Iris pigment epithelial cell (primary cell): ENCODE measurements around the gene SPAG8.

Source experiments
- DNase-seq: peaks from one replicate; pipeline ENCODE4 v3.0.0-alpha.2; 2011; ENCODE audit warnings: low read depth

The SPAG8 gene

DNA sequence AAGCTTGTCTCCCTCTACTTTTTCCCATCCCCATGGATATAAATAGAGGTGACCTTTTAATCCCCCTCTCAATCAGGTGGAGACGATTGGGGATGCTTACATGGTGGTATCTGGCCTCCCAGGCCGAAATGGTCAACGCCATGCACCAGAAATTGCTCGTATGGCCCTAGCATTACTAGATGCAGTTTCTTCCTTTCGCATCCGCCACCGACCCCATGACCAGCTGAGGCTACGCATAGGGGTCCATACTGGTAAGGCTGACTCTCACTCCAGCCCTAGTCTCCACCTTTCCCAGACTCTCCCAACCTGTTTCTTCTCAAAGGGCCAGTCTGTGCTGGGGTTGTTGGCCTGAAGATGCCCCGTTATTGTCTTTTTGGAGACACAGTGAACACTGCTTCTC, 3.6 kb downstream of the SPAG8 start:
- no peak for DNase-seq

DNA sequence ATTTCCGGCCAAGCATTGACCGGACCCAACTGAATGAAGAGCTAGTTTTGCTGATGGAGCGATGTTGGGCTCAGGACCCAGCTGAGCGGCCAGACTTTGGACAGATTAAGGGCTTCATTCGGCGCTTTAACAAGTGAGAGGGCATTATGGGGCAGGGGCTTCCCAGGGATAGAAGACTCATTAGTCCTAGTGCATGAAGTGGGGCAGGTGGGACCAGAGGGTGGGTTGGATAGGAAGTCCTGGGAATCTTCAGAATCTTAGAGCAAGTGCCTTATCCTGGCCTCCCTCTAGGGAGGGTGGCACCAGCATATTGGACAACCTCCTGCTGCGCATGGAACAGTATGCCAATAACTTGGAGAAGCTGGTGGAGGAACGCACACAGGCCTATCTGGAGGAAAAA, 6.0 kb downstream of the SPAG8 start:
- no peak for DNase-seq

DNA sequence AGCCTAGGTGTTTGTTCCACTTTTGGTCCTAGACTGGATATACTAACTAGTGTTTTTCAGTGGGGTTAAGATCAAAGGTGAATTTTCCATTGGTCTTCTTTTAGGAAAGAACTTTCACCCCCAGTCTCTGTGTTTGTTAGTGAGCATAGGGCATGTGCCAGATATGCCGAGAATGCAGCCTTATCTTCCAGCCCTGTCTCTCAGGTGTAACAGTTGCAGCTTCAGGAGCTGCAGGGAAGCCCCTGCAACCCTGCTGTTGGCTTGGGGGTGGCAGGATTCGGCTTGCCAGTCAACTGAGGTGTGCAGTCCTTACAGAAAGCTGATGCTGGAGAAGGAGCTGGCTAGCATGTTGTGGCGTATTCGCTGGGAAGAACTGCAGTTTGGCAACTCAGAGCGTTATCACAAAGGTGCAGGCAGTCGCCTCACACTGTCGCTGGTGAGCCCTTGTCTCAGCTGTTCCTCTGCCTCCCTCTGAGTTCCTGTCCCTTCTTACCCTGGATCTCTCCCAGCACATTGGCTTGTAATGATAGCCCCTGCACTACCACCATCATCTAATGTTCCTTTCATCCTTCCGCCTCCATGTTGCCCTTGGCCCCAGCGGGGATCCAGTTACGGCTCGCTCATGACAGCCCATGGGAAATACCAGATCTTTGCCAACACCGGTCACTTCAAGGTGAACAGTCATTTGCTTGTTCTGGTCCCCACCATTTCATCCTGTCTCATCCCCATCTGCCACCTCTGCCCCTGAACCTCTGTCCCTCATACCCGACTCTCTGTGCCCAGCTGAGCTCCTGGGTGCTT, 10.5 kb downstream of the SPAG8 start:
- DNase-seq: no peak

DNA sequence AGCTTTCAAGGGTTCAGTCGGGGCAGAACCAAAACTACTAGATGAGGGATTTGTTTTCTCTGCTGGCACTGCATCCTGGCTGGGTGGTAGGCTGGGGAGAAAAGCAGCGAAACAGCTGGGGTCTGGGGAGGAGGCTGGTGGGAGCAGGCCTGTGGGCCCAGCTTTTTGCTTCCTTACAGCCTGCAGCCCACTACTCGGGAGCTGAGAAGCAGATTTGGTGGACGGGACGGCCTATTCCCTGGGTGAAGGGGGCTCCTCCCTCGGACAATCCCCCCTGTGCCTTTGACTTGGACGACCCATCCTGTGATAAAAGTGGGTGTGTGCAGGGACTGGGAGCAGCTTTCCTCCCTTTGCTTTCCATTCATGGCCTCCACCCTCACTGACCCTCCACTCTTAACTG, 11.5 kb downstream of the SPAG8 start:
- DNase-seq: no peak

DNA sequence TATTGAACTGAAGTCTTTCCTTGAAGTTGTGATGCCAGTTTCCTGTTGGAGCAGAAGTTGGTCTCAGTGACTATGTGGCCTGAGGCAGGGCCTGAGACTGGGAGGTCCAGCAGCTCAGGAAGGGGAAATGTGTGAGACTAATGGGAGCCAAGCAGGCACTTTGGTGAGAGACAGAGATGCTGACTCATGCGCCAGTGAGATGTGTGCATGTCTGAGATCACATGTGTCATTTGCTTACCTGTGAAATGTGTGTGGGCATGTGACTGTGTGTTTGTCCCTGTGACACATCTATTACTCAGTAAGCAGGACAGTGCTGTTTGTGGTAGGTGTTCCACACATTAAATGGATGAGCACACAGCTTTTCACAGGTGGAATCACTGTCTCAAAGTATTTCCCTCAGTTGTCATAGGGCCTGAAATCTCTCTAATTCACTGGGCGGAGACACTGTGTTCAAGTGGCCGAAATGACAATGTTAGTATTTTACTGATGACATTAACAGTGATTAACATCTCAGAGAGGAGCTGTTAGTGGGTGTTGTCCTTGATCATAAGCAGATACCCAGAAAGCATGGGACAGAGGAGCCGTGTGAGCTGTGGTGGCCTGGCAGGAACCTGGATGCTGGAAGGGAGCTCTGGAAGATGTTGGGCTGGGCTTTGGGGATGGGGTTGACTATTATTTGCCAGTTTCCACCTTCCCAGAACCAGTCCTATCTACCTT, 13.2 kb downstream of the SPAG8 start:
- peak; percentile 54 for DNase-seq

DNA sequence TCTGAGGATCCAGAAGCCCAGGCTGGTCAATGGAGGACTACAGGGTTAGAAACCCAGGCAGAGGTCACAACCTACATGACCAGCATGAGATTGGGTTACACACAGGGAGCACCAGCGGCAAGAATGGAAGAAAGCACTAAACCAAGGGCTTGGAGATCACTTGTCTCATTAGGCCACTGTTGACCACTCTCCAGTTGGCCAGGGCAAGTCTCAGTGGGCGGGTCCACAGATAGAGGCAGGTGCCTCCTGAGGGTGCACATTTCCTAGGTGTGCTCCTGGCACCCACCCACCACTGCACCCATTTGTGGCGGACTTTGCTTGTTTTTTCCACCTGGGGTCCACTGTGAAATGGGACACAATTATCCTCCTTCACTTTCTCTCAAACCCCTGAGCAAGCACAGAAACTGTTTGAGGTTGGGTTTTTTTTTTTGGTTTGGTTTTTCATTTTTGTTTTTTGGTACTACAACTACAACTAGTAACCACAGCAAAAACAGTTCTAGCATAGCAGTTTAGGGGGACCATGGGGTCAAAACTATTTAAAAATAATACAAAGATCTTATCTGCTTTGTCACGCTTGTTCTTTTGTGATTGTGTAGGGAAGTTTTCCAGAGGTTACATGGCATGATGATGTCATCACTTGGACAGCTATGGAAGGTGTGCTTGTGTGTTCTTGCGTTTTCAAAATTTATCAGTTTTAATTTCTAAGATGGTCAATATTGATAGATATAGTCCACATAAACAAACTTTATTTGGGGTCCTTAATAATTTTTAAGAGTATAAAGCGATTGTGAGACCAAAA, 14.6 kb downstream of the SPAG8 start:
- no peak for DNase-seq

DNA sequence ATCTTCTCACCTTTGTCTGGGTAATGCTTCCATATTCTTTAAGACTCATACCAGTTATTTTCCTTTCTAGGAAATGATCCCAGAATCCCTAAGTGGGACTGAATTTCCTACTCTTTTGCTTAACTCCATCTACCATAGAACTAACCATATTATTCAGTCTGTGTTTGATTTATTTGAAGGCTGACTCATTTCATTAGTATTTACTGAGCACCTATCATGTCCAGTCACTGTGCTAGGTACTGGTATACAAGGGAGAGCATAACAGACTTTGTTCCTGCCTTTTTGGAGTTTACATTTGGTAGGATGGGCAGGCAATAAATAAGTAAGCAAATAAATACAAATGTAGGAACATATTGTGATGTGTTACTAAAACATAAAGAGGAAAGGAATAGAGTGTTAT, 16.4 kb downstream of the SPAG8 start:
- DNase-seq: no peak

DNA sequence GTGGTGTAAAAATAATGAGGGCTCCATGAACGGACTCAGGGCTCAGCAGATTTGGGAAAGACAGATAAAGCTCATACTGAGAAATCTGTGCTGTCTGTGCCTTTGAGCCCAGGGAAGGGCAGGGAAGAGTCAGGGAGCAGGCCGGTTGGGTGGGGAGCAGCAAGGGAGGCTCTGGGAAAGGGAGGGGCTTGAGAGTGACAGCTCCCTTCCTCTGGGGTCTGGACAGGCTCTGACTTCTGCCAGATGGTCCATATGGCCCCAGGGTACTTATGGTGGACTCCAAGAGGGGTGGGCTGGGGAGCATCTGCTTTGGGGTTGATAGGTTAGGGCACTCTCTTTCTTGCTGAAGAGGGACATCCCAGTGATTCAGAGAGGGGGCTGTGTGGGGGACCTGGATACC, 18.6 kb downstream of the SPAG8 start:
- no peak for DNase-seq

DNA sequence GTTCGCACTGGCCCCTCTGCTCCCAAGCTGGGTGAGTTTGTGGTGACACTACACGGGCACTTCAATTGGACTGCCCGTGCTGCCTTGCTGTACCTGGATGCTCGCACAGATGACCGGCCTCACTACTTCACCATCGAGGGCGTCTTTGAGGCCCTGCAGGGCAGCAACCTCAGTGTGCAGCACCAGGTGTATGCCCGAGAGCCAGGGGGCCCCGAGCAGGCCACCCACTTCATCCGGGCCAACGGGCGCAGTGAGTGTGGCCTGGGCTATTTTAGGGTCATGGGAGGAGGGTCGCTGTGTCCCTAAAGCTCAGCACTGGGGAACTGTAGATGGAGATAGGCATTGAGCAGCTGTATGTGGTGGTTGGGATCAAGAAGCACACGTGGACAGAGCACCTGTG, 19.2 kb downstream of the SPAG8 start:
- no peak for DNase-seq

DNA sequence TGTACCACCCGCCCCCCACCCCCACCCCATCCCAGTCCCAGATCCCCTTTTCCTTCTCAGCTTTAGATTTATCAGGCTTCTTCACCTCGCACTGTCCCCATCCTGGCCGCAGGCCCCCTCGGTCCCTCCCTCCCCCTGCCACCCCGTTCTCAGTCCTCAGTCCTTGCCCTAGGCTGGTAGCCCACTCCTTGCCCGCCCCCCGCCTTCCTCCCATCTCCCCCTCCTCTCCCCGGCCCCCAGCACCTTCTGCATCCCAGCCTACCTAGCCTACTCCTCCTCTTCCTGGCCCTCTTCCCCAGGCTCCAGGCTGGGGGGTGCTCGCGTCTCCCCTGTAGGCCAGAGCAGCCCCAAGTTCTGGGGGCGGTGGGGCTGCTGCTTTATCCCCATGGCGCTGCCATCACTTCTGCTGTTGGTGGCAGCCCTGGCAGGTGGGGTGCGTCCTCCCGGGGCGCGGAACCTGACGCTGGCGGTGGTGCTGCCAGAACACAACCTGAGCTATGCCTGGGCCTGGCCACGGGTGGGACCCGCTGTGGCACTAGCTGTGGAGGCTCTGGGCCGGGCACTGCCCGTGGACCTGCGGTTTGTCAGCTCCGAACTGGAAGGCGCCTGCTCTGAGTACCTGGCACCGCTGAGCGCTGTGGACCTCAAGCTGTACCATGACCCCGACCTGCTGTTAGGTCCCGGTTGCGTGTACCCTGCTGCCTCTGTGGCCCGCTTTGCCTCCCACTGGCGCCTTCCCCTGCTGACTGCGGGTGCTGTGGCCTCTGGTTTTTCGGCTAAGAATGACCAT, 19.8 kb downstream of the SPAG8 start:
- no peak for DNase-seq

DNA sequence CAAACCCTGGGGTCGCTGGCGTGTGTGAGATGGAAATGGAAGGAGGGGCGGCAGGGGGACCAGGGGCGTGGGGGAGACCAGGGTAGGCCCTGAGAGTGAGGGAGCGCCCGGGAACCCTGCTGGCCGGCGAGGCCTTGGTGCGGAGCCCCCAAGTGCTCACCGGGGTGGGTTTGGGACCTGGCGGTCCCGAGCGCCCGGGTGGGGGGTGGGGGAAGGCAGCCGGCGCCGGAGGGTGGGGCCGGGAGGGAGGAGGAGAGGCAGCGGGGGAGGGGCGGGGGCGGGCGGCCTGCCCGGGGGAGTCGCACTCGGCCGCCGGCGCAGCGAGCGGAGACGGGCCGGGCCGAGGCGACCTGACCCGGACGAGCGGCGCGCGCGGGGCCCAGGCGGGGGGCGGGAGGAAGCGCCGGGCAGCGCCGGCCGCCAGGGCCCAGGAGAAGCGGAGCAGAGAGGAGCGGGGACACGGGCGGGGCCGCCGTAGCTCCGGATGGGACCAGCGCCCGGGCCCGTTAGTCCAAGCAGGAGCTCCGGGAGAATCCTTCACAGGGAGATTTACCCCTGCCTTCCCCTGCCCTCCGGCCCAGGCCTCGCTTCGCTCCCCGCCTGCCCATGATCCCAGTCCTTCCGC, 20.7 kb downstream of the SPAG8 start, which contains the start of gene NPR2:
NPR2 (plus strand) TSS at position 295 of the 625 bp plus-strand sequence. CDS start 818 bp downstream, outside the sequence.
- no peak for DNase-seq

DNA sequence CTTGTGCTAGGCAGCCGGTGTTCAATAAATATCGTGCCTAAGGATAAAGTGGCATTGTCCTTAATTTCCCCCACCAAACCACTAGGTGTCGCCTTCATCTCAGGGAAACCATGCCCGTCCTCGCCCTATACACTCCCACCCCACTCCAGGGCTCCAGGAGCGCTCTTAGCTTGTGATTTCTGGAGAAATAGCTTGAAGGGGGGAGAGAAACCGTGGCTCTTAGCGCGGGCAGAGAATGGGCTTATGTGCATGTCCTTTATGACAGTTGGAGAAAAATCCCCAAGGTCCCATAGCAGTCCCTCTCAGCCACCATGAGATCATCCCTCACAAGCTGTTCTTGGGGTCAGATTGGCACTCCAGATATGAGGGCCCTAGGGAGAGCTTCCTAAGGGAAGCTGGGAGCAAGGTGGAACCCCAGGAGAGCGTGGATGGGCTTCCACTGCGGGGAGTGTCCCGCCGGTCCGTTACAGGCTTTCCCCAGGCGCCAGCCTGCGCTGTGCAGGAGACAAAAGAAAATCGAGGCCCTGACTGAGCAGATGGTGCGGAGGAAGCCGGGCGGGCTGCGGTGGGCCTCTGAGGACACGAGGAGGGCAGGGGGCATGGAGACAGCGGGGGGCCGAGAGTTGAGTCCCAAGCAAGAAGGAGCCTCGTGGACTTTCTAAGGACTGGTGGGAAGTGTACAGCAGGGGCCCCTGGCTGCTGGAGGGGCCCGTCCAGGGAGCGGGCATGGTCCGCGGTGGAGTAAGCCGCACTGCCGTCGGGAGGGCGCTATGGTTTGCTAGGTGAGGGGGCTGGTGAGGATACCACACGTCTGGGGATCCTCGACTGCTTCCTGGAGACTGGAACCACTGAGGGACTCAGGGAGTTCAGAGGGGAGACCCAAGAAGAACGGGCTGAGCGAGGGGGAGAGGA, 21.4 kb downstream of the SPAG8 start:
- DNase-seq: peak; percentile 82

DNA sequence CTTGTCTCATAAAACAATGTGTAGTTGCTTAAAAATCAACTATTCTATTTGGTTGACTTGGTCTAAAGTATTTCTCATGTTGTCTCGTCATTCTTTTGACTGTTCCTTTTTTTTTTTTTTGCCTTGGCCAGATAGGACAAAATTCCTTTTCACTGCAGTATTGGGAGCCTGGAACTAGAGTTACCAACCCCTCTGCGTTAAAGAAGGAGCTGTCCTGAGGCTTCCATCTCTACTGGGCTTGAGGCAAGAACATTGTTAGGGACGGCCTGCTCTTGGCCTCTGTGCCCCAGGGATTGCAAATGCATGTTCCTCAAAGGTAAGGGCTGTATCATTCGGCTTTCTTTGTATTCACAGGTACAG, 22.1 kb downstream of the SPAG8 start:
- no peak for DNase-seq

DNA sequence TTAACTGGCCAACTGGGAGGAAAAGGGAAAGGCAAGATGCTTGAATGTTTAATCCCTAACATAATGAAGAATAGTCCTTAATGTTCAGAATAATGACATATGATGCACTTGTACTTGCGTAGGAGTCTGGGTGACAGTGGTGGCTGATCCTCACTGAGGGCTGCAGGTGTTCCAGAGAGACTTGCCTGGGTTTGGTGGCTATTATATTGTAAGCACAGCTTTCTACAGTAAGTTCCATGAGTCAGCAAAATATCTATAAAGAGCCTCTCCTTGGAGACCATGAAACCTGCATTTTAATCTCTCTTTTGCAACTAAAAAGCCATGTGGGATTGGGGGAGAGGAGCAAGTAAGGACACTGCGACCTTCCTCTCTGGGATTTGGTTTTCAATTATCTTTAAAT, 22.5 kb downstream of the SPAG8 start:
- no peak for DNase-seq

DNA sequence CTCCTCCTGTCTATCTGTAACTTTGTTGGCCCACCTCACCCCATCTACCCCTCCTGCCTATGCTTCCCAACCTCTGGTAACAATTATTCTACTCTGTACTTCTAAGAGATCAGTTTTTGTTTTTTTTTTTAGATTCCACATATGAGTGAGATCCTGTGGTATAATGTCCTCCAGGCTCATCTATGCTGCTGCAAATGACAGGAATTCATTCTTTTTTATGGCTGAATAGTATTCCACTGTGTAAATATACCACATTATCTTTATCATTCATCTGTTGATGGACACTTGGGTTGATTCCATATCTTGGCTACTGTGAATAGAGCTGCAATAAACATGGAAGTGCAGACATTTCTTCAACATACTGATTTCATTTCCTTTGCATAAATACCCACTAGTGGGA, 28.6 kb downstream of the SPAG8 start:
- DNase-seq: no peak

DNA sequence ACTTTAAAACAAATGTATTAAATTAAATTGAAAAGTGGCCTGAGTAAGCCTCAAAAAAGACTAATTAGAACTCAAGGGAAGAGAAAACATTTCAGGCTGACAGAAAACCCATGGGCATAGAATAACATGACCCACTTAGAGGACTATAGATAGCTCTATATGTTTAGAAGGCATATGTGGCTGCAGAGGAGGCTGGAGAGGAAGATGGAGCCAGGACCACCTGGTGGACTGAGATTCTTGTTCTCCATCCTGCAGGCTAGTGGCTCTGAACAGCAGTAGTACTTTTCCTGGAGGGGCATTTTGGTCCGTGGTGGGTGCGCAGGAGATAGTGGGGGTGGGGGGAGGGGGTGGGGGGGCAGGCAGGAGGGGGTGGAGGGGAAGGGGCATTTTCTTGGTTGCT, 31.0 kb downstream of the SPAG8 start:
- no peak for DNase-seq

DNA sequence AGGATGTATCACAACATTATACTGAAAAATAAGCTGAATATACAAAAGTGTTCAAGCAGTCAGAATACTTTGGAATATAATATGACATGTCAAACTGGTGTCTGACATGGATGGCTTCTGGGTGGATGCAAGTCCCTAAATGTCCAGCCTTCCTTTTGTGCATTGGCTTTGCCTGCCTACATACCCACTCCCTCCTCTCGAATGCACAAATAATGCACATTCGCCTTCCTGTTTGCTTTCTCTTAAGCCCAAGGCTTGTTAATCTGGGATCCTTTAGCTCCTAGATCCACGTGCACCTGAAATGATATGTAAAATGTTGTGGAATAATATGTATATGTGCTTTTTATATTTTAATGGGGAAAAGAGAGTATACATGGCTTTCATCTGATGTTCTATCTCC, 33.6 kb downstream of the SPAG8 start:
- no peak for DNase-seq

DNA sequence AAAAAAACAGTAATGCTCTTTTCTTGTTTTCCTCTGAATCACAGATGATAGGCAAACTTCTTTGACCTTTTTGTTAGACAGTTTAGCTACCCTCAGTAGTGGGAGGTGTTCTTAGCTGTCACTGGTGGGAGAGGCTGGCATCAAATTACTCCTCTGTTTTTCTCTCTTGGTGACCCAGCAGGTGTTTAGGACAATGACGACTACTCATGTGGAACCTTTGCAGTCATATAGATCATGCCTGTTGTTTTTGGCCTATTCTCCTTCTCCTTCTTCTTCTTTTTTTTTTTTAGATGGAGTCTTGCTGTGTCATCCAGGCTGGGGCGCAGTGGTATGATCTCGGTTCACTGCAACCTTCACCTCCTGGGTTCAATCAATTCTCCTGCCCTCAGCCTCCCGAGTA, 36.0 kb downstream of the SPAG8 start:
- DNase-seq: no peak

DNA sequence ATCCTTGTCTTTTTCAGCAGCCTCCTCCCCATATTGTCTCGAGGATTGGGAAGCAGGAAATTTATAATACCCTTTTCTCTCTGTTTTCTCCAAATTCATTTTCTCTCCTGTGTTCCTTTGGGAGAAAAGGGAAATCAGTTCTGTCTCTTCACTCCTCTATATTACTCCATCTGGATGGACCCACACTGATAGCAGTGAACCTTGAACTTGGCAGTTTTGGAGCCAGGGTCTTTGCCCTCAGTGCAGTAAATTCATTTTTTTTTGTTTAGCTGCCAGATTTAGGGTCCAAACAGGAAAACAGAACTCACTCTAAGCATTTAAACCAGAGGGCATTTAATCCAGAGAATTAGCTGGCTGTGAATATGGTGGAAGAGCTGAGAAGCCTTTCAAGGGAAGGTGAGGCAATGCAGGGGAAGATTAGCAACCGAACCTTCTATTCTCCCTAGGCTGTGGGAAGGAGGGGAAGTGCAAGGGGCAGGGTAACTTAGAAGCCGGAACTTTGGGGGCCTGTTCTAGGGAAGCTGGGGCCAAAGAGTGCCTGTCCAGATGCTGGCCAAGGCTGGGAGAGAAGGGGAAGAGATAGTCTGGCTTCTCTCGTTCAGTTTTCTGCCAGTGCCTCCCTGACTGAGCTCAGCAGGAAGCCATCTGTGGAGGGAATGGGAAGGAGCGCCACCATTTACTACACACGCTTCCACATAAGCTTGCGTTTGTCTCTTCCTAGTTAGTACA, 37.0 kb downstream of the SPAG8 start:
- DNase-seq: no peak

DNA sequence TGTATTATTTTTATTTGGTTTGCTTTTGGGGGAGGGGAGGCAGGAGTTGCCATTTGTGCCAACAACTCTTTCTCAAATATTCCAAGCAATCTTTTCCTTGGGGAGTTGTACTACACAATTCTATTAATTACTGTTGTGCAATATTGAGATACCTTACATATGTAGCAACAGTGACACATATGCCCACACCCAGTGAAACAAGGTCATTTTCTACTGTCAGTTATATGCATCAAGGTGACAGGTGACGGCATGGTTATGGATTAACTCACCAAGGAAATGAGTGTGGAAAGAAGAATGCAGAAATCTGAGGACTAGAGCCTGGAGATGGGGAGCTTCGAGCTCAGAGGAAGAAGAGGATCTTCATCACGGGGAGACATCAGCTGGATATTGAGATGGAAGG, 40.1 kb downstream of the SPAG8 start:
- DNase-seq: no peak
